Kidney (tissue), 14 donors: Measurements from ENCODE around the gene FAM110D. TPM values are rescaled to one million over a fixed set of nuclear protein-coding genes. Genes with fewer than 3 reads are reported as not detected.
A peak's percentile ranks its signal among the peaks of the same experiment; 100 is the strongest.

Experiments used
- DNase-seq, 5 donors: peaks; one replicate each; pipeline ENCODE4 v3.0.0-alpha.2; 2013 to 2020
- FAIRE-seq: peaks from 2 replicates; lab custom pipeline; 2012; peaks lifted over from hg19 to GRCh38; lab: Jason Lieb, UNC
- H3K27ac ChIP-seq, 2 donors: one replicate each; pipeline ENCODE4 v1.7.0; 2013; ENCODE audit warnings: low read depth in 2 of 2, low read length in 2 of 2, inconsistent platforms in 1 of 2
- H3K27me3 ChIP-seq: one replicate; pipeline ENCODE4 v1.7.1; 2013; ENCODE audit warnings: low read length, inconsistent platforms; ENCODE audit not compliant: control insufficient read depth, insufficient read depth
- H3K36me3 ChIP-seq, 3 donors: one replicate each; pipeline versions ENCODE4 v1.7.0 to v1.7.1; 2013; ENCODE audit warnings: low read length in 3 of 3, control low read depth in 1 of 3, inconsistent platforms in 1 of 3; ENCODE audit not compliant: insufficient read depth in 3 of 3, control insufficient read depth in 2 of 3
- H3K4me1 ChIP-seq, 3 donors: one replicate each; pipeline versions ENCODE4 v1.7.0 to v1.7.1; 2013; ENCODE audit warnings: low read length in 3 of 3, inconsistent platforms in 1 of 3, low read depth in 1 of 3; ENCODE audit not compliant: control insufficient read depth in 2 of 3, insufficient read depth in 2 of 3
- H3K4me3 ChIP-seq, 3 donors: one replicate each; pipeline versions ENCODE4 v1.7.0 to v1.8.1; 2013; ENCODE audit warnings: low read length in 3 of 3, control low read depth in 1 of 3, inconsistent platforms in 1 of 3
- H3K9ac ChIP-seq, 3 donors: one replicate each; pipeline versions ENCODE4 v1.7.0 to v1.7.1; 2013; ENCODE audit warnings: low read length in 3 of 3, control low read depth in 1 of 3, inconsistent platforms in 1 of 3
- H3K9me3 ChIP-seq, 3 donors: one replicate each; pipeline versions ENCODE4 v1.7.0 to v1.7.1; 2013; ENCODE audit warnings: low read length in 3 of 3, control low read depth in 1 of 3, inconsistent platforms in 1 of 3; ENCODE audit not compliant: control insufficient read depth in 2 of 3, insufficient read depth in 1 of 3
- CTCF ChIP-seq: IDR thresholded peaks from 3 replicates; pipeline ENCODE4 v1.5.1; 2012; ENCODE audit warnings: mild to moderate bottlenecking, moderate library complexity, borderline replicate concordance; ENCODE audit not compliant: insufficient read depth; ENCODE audit errors: extremely low read depth
- intact Hi-C: fragments of 100-400 bp; cut with DNase I; formaldehyde crosslinking; loops from one replicate; pipeline ENCODE4 v1.11.1; 2022
- polyA plus RNA-seq: library from polyadenylated mRNA; stranded (reverse); fragments of 350-450 nt; fragmentation: Illumina TruSeq; extraction: RNeasy Lipid Tissue Mini Kit (QIAGEN cat#74804); gene quantifications from one replicate; pipeline ENCODE4 v1.2.3, GENCODE V29; 2014; ENCODE audit warnings: low read depth, low replicate concordance; ENCODE audit not compliant: insufficient read depth
- total RNA-seq: library from RNA; stranded (reverse); fragmentation: NEBNext Ultra II Directional; extraction: Animal tissue kit (Norgen Biotek cat#: 25700); gene quantifications from one replicate; pipeline ENCODE4 v1.2.1, GENCODE V29; 2021
- donor health status: control.
- donor health status: control.
- donor health status: control.
- donor health status: control.
- donor health status: control.
- donor health status: DM: yes; HTN: yes; CAD: no.
- donor health status: Normal renal cell carcinoma (clear cell type).

FAM110D gene
- total and polyA plus RNA-seq, 2 donors from 2014 or later: 4.2 to 8.1 TPM

- intact Hi-C loops: no loop called here
- Histone ChIP-seq H3K4me3 (no peak overlapping the region), H3K36me3 (no peaks in the 10 kb centered on the region), H3K27ac (no peak overlapping the region), H3K4me1 (peaks cover 0 to 5% (median 0%) of the 10 kb centered on the region in 3 donors), H3K9me3 (no peaks in the 10 kb centered on the region), H3K27me3 (no peaks in the 10 kb centered on the region), H3K9ac (no peak overlapping the region)
- peak in 4 of 5 donors; percentile 81 to 93 (median 84) for DNase-seq
- FAIRE-seq: no peak
- peak; percentile 79 for TF ChIP-seq CTCF
These were observed 13.6 kb upstream of the FAM110D start for GRCh38 chr1:26145041-26145959.

- Histone ChIP-seq H3K36me3 (no peaks in the 10 kb centered on the region), H3K9ac (no peak overlapping the region), H3K4me3 (no peak overlapping the region), H3K27ac (no peak overlapping the region), H3K27me3 (no peaks in the 10 kb centered on the region), H3K9me3 (no peaks in the 10 kb centered on the region), H3K4me1 (peaks cover 0 to 5% (median 0%) of the 10 kb centered on the region in 3 donors)
- TF ChIP-seq CTCF: no peak
- no peak for FAIRE-seq
- intact Hi-C loops: no loop called here
- DNase-seq: no peak
These were observed 13.0 kb upstream of the FAM110D start for GRCh38 chr1:26145960-26146294.

DNA sequence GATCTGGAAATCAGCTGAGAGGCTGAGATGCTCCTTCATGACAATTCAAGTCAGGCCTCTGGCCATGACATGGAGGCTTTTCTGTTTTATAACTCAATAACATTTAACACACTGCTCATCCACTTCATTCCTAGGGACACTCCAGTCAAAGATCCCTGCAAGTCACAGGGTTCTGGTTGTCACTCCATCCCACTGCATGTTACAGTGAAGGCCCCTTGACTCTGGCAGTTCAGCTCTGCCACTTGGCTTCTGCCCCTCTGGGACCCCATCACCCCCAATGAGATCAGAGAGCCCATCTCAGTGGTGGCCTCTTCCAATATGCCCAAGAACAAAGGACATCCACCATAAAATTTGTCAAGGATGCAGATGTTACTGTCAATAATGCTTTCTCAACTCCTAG is 10.0 kb upstream of the FAM110D start:
- H3K4me3 ChIP-seq: no peak overlapping the region
- FAIRE-seq (no peak), DNase-seq (no peak)
- no peak for TF ChIP-seq CTCF
- H3K4me1 ChIP-seq: peaks cover 0 to 5% (median 0%) of the 10 kb centered on the region in 3 donors
- H3K9me3 ChIP-seq: no peaks in the 10 kb centered on the region
- H3K36me3 ChIP-seq: no peaks in the 10 kb centered on the region
- no peaks in the 10 kb centered on the region for H3K27me3 ChIP-seq
- intact Hi-C loops: no loop called here
- H3K9ac ChIP-seq: no peak overlapping the region
- no peak overlapping the region for H3K27ac ChIP-seq
